Measurements from ENCODE around the gene GNB4. TPM values are rescaled to one million over a fixed set of nuclear protein-coding genes. Genes with fewer than 3 reads are reported as not detected.

GNB4 gene
- total and polyA plus RNA-seq, 10 of the 15 experiments (the other 5 are each of a cell fraction or from before 2014, with no cell fraction given) = 0.14 to 3.4 (median 1.8) TPM

- Histone ChIP-seq H3K36me3 (ENCODE audit: control insufficient read depth in 2 of 2, insufficient read depth in 2 of 2, low read length in 1 of 2) (no peaks in the 10 kb centered on the region), H3K27ac (ENCODE audit: control insufficient read depth, insufficient read depth) (no peak overlapping the region), H3K9me3 (replicated peaks; ENCODE audit: control insufficient read depth, insufficient read depth, low read length) (peaks cover 9% of the 10 kb centered on the region; the same call in 2 of the 3 replicates), H3K27me3 (replicated peaks in 1 of 2; ENCODE audit: control insufficient read depth in 2 of 2, insufficient read depth in 2 of 2, low read length in 1 of 2) (no peaks in the 10 kb centered on the region), H3K4me3 (no peak overlapping the region), H3K79me2 (ENCODE audit: control insufficient read depth, insufficient read depth, low read length) (no peaks in the 10 kb centered on the region), H2AFZ (ENCODE audit: control insufficient read depth, low read depth, low read length) (no peak overlapping the region), H4K20me1 (ENCODE audit: control insufficient read depth, insufficient read depth) (no peaks in the 10 kb centered on the region), H3K9ac (ENCODE audit: control insufficient read depth, insufficient read depth, low read length) (no peak overlapping the region), H3K4me1 (ENCODE audit: control insufficient read depth, insufficient read depth, low read length) (no peaks in the 10 kb centered on the region), H3K4me2 (ENCODE audit: control insufficient read depth, insufficient read depth) (no peak overlapping the region)
- DNase-seq (ENCODE audit: low read depth, low spot score) (no peak), ATAC-seq (no peak), FAIRE-seq (no peak)
- CTCF ChIA-PET = interaction anchor here (0.6 kb wide), 1 partner anchor 1422 kb away, joined by 3 read pairs; no protein-coding TSS in a partner anchor
- RAD21 ChIA-PET (ENCODE audit: unreplicated experiment) = no interaction called here
- in situ Hi-C loops (cut with MboI) (no loop called here), intact Hi-C loops (cut with micrococcal nuclease; ENCODE audit: unreplicated experiment) (no loop called here)
- no TSS peak for BruUV-seq (replicated peaks)
- TF ChIP-seq, protein P1, sequence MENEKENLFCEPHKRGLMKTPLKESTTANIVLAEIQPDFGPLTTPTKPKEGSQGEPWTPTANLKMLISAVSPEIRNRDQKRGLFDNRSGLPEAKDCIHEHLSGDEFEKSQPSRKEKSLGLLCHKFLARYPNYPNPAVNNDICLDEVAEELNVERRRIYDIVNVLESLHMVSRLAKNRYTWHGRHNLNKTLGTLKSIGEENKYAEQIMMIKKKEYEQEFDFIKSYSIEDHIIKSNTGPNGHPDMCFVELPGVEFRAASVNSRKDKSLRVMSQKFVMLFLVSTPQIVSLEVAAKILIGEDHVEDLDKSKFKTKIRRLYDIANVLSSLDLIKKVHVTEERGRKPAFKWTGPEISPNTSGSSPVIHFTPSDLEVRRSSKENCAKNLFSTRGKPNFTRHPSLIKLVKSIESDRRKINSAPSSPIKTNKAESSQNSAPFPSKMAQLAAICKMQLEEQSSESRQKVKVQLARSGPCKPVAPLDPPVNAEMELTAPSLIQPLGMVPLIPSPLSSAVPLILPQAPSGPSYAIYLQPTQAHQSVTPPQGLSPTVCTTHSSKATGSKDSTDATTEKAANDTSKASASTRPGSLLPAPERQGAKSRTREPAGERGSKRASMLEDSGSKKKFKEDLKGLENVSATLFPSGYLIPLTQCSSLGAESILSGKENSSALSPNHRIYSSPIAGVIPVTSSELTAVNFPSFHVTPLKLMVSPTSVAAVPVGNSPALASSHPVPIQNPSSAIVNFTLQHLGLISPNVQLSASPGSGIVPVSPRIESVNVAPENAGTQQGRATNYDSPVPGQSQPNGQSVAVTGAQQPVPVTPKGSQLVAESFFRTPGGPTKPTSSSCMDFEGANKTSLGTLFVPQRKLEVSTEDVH (IDR thresholded peaks at IDR 0.05; ENCODE audit: low read depth, partially characterized antibody) = no peak
- TF ChIP-seq, protein P2, sequence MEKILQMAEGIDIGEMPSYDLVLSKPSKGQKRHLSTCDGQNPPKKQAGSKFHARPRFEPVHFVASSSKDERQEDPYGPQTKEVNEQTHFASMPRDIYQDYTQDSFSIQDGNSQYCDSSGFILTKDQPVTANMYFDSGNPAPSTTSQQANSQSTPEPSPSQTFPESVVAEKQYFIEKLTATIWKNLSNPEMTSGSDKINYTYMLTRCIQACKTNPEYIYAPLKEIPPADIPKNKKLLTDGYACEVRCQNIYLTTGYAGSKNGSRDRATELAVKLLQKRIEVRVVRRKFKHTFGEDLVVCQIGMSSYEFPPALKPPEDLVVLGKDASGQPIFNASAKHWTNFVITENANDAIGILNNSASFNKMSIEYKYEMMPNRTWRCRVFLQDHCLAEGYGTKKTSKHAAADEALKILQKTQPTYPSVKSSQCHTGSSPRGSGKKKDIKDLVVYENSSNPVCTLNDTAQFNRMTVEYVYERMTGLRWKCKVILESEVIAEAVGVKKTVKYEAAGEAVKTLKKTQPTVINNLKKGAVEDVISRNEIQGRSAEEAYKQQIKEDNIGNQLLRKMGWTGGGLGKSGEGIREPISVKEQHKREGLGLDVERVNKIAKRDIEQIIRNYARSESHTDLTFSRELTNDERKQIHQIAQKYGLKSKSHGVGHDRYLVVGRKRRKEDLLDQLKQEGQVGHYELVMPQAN (conservative IDR thresholded peaks at IDR 0.05) = no peak
- TF ChIP-seq PRDM15 (CRISPR knock-in tag; IDR thresholded peaks at IDR 0.05) = no peak
- TF ChIP-seq, protein P3, sequence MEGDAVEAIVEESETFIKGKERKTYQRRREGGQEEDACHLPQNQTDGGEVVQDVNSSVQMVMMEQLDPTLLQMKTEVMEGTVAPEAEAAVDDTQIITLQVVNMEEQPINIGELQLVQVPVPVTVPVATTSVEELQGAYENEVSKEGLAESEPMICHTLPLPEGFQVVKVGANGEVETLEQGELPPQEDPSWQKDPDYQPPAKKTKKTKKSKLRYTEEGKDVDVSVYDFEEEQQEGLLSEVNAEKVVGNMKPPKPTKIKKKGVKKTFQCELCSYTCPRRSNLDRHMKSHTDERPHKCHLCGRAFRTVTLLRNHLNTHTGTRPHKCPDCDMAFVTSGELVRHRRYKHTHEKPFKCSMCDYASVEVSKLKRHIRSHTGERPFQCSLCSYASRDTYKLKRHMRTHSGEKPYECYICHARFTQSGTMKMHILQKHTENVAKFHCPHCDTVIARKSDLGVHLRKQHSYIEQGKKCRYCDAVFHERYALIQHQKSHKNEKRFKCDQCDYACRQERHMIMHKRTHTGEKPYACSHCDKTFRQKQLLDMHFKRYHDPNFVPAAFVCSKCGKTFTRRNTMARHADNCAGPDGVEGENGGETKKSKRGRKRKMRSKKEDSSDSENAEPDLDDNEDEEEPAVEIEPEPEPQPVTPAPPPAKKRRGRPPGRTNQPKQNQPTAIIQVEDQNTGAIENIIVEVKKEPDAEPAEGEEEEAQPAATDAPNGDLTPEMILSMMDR (IDR thresholded peaks at IDR 0.05 in 2 of 3, conservative IDR thresholded peaks at IDR 0.05 in 1 of 3; ENCODE audit: control insufficient read depth in 2 of 3, extremely low read depth in 1 of 3, insufficient read depth in 1 of 3, low read depth in 3 of 3, low read length in 3 of 3) = no peak
- TF ChIP-seq KDM1A (IDR thresholded peaks at IDR 0.05; ENCODE audit: borderline replicate concordance) = no peak
- no peak for TF ChIP-seq FOXM1 (IDR thresholded peaks at IDR 0.05; ENCODE audit: low read depth, low read length)
- no peak for TF ChIP-seq CHD2 (IDR thresholded peaks at IDR 0.05; ENCODE audit: borderline replicate concordance, low read depth, low read length)
- no peak for TF ChIP-seq ZSCAN29 (IDR thresholded peaks at IDR 0.05)
- no peak for TF ChIP-seq BACH1 (IDR thresholded peaks at IDR 0.05; ENCODE audit: borderline replicate concordance)
- TF ChIP-seq RAD51 (IDR thresholded peaks at IDR 0.05) = no peak
- POLR2A ChIA-PET = no interaction called here
- SMC1A ChIA-PET (ENCODE audit: uncharacterized antibody, unreplicated experiment) = no interaction called here
Measured at GRCh38 chr3:179488213-179488612, 36.9 kb upstream of the GNB4 start.

Data from GM12878 (cell line).